Measurements from ENCODE around the gene ARHGEF9.

The ARHGEF9 gene

GRCh38 chrX:63746278-63746677 is 38.7 kb downstream of the ARHGEF9 start:
- DNase-seq, result no peak

- no peak for DNase-seq
Observed at GRCh38 chrX:63744850-63745394, 40.1 kb downstream of the ARHGEF9 start.

- DNase-seq, result no peak
Observed at GRCh38 chrX:63743596-63743995, 41.4 kb downstream of the ARHGEF9 start.

- DNase-seq, result no peak
Observed at GRCh38 chrX:63740382-63740781, 44.6 kb downstream of the ARHGEF9 start.

- DNase-seq, result no peak
Observed at GRCh38 chrX:63739885-63740284, 45.1 kb downstream of the ARHGEF9 start.

GRCh38 chrX:63738696-63739095 is 46.3 kb downstream of the ARHGEF9 start:
- DNase-seq, result no peak

- DNase-seq, result no peak
Observed at GRCh38 chrX:63737131-63737921, 47.7 kb downstream of the ARHGEF9 start.

GRCh38 chrX:63735882-63736281 is 49.1 kb downstream of the ARHGEF9 start:
- DNase-seq, result no peak

GRCh38 chrX:63720293-63720692 is 64.7 kb downstream of the ARHGEF9 start:
- no peak for DNase-seq

GRCh38 chrX:63719633-63720032 is 65.4 kb downstream of the ARHGEF9 start:
- no peak for DNase-seq

GRCh38 chrX:63718010-63718694 is 66.9 kb downstream of the ARHGEF9 start:
- no peak for DNase-seq

GRCh38 chrX:63713526-63713925 is 71.5 kb downstream of the ARHGEF9 start:
- DNase-seq, result no peak

- DNase-seq, result no peak
Observed at GRCh38 chrX:63708801-63709200, 76.2 kb downstream of the ARHGEF9 start.

GRCh38 chrX:63702556-63702955 is 82.5 kb downstream of the ARHGEF9 start:
- DNase-seq, result no peak

GRCh38 chrX:63686878-63687714 is 97.9 kb downstream of the ARHGEF9 start:
- DNase-seq, result no peak

- DNase-seq, result no peak
Observed at GRCh38 chrX:63680423-63680822, 104.6 kb downstream of the ARHGEF9 start.

- DNase-seq, result no peak
Observed at GRCh38 chrX:63679432-63679831, 105.6 kb downstream of the ARHGEF9 start.

GRCh38 chrX:63675716-63676115 is 109.3 kb downstream of the ARHGEF9 start:
- no peak for DNase-seq

GRCh38 chrX:63673896-63674295 is 111.1 kb downstream of the ARHGEF9 start:
- no peak for DNase-seq

GRCh38 chrX:63664741-63665140 is 120.3 kb downstream of the ARHGEF9 start:
- DNase-seq, result no peak

- DNase-seq, result no peak
Observed at GRCh38 chrX:63664083-63664482, 120.9 kb downstream of the ARHGEF9 start.

GRCh38 chrX:63661676-63662075 is 123.3 kb downstream of the ARHGEF9 start:
- DNase-seq, result no peak

- DNase-seq, result no peak
Observed at GRCh38 chrX:63658920-63659319, 126.1 kb downstream of the ARHGEF9 start.

Measured in effector CD8-positive, alpha-beta T cell (primary cell).